Measurements from ENCODE around the gene DDIT4. TPM values are rescaled to one million over a fixed set of nuclear protein-coding genes. Genes with fewer than 3 reads are reported as not detected.

DDIT4 gene
- total and polyA plus RNA-seq, 9 of the 15 experiments (the other 6 are each of a cell fraction or from before 2014, with no cell fraction given): 8.2 to 675 (median 159) TPM

DNA sequence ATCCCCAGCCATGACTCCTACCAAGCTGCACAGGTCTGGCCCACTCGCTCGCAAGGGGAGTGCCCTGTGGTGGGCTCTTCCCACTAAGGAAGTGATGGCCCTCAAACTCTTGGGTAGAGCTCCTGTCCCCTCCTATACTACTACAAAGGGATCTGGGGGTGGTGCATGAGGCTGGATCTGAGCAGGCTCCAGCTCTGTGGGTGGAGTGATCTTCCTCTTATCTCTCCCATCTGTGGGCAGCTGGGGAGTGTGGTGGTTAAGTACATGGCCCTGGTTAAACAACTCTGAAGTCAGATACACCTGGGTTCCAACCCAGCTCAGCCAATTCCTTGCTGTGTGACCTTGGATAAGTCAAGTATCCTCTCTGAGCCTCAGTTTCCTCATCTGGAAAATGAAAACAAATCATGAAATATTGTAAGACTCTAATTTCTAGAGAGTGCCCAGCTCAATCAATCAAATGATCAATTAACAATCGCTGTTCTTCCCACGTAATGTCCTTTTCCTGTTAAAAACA is 17.4 kb downstream of the DDIT4 start (continued):
- no peak for TF ChIP-seq CREB3L1 (IDR thresholded peaks at IDR 0.05; ENCODE audit: borderline replicate concordance, low read depth)
- TF ChIP-seq MYBL2 (IDR thresholded peaks at IDR 0.05; ENCODE audit: low read depth): no peak
- no peak for TF ChIP-seq MYBL2 (CRISPR knock-in tag; IDR thresholded peaks at IDR 0.05; ENCODE audit: borderline replicate concordance)
- peak; percentile 67 for TF ChIP-seq EGR1 (conservative IDR thresholded peaks at IDR 0.05)
- no peak for TF ChIP-seq ZNF121 (CRISPR knock-in tag; conservative IDR thresholded peaks at IDR 0.05)
- no peak for TF ChIP-seq TGIF2 (CRISPR knock-in tag; IDR thresholded peaks at IDR 0.05)
- peak; percentile 51; the same call in 1 of the 2 replicates for TF ChIP-seq TCFL5 (CRISPR knock-in tag; conservative IDR thresholded peaks at IDR 0.05)
- peak; percentile 80 for TF ChIP-seq MTA1 (IDR thresholded peaks at IDR 0.05; ENCODE audit: borderline replicate concordance)
- TF ChIP-seq ARNT (IDR thresholded peaks at IDR 0.05): no peak
- TF ChIP-seq ZNF583 (CRISPR knock-in tag; IDR thresholded peaks at IDR 0.05): 0 out of 2 replicates have a peak, but pooled peaks have one; percentile 26
- no peak for TF ChIP-seq PKNOX1 (IDR thresholded peaks at IDR 0.05)
- TF ChIP-seq, protein P1, sequence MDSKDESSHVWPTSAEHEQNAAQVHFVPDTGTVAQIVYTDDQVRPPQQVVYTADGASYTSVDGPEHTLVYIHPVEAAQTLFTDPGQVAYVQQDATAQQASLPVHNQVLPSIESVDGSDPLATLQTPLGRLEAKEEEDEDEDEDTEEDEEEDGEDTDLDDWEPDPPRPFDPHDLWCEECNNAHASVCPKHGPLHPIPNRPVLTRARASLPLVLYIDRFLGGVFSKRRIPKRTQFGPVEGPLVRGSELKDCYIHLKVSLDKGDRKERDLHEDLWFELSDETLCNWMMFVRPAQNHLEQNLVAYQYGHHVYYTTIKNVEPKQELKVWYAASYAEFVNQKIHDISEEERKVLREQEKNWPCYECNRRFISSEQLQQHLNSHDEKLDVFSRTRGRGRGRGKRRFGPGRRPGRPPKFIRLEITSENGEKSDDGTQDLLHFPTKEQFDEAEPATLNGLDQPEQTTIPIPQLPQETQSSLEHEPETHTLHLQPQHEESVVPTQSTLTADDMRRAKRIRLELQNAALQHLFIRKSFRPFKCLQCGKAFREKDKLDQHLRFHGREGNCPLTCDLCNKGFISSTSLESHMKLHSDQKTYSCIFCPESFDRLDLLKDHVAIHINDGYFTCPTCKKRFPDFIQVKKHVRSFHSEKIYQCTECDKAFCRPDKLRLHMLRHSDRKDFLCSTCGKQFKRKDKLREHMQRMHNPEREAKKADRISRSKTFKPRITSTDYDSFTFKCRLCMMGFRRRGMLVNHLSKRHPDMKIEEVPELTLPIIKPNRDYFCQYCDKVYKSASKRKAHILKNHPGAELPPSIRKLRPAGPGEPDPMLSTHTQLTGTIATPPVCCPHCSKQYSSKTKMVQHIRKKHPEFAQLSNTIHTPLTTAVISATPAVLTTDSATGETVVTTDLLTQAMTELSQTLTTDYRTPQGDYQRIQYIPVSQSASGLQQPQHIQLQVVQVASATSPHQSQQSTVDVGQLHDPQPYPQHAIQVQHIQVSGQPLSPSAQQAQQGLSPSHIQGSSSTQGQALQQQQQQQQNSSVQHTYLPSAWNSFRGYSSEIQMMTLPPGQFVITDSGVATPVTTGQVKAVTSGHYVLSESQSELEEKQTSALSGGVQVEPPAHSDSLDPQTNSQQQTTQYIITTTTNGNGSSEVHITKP (IDR thresholded peaks at IDR 0.05; ENCODE audit: partially characterized antibody): peak; percentile 39
- no peak for TF ChIP-seq ZBTB8A (IDR thresholded peaks at IDR 0.05; ENCODE audit: partially characterized antibody)
- TF ChIP-seq ZBTB9 (CRISPR knock-in tag; IDR thresholded peaks at IDR 0.05): peak; percentile 68; the same call in 1 of the 2 replicates
- TF ChIP-seq, protein P2, sequence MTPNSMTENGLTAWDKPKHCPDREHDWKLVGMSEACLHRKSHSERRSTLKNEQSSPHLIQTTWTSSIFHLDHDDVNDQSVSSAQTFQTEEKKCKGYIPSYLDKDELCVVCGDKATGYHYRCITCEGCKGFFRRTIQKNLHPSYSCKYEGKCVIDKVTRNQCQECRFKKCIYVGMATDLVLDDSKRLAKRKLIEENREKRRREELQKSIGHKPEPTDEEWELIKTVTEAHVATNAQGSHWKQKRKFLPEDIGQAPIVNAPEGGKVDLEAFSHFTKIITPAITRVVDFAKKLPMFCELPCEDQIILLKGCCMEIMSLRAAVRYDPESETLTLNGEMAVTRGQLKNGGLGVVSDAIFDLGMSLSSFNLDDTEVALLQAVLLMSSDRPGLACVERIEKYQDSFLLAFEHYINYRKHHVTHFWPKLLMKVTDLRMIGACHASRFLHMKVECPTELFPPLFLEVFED (CRISPR knock-in tag; conservative IDR thresholded peaks at IDR 0.05): no peak
- TF ChIP-seq DMBX1 (CRISPR knock-in tag; IDR thresholded peaks at IDR 0.05; ENCODE audit: borderline replicate concordance): 0 out of 2 replicates have a peak, but pooled peaks have one; percentile 62
- TF ChIP-seq FOXA3 (CRISPR knock-in tag; conservative IDR thresholded peaks at IDR 0.05 in 1 of 2, IDR thresholded peaks at IDR 0.05 in 1 of 2): 0 out of 4 replicates have a peak, but pooled peaks of 1 of the 2 experiments have one; percentile 14
- TF ChIP-seq ZNF253 (CRISPR knock-in tag; conservative IDR thresholded peaks at IDR 0.05): no peak
- peak; percentile 52 for TF ChIP-seq CBFA2T3 (IDR thresholded peaks at IDR 0.05)
- TF ChIP-seq ZNF311 (CRISPR knock-in tag; IDR thresholded peaks at IDR 0.05): 0 out of 2 replicates have a peak, but pooled peaks have one; percentile 22
